Kidney epithelial cell (primary cell): ENCODE measurements around the gene URI1. TPM values are rescaled to one million over a fixed set of nuclear protein-coding genes. Genes with fewer than 3 reads are reported as not detected.
"Not testable (repeated sequence)": the region's sequence is repeated elsewhere in the genome, so short reads cannot be mapped to it uniquely, and the experiment has no call there.

Source experiments
- DNase-seq: peaks from one replicate; pipeline ENCODE4 v3.0.0-alpha.2; 2010; ENCODE audit warnings: low read depth
- H3K27me3 ChIP-seq: 2 replicates; pipeline ENCODE4 v1.6.0; 2011; ENCODE audit warnings: low read length; ENCODE audit not compliant: control insufficient read depth, insufficient read depth
- H3K36me3 ChIP-seq: 2 replicates; pipeline ENCODE4 v1.5.1; 2011; ENCODE audit warnings: low read length; ENCODE audit not compliant: control insufficient read depth, insufficient read depth
- H3K4me3 ChIP-seq: 2 replicates; pipeline ENCODE4 v1.5.1; 2011; ENCODE audit warnings: low read depth, mild to moderate bottlenecking, control low read depth, low read length
- CTCF ChIP-seq: IDR thresholded peaks from 2 replicates; pipeline ENCODE4 v1.5.1; 2011; ENCODE audit warnings: mild to moderate bottlenecking, moderate library complexity, low read length, control low read depth, inconsistent platforms; ENCODE audit not compliant: insufficient read depth, poor library complexity, severe bottlenecking
- total RNA-seq: library from RNA; depleted of rRNA; stranded (reverse); fragments of >200 nt; gene quantifications from 2 replicates; pipeline ENCODE4 v1.2.3, GENCODE V29; 2015

The URI1 gene
- total RNA-seq, 1 donor from 2014 or later = 52.0 TPM

- no peak overlapping the region for H3K4me3 ChIP-seq
- no peak for TF ChIP-seq CTCF
- H3K36me3 ChIP-seq = no peaks in the 10 kb centered on the region
- H3K27me3 ChIP-seq = no peaks in the 10 kb centered on the region
- DNase-seq = no peak
These were observed 32.8 kb upstream of the URI1 start for GRCh38 chr19:29908963-29909944.

GRCh38 chr19:29914933-29915332 is 27.1 kb upstream of the URI1 start:
- H3K27me3 ChIP-seq = no peaks in the 10 kb centered on the region
- no peak for TF ChIP-seq CTCF

GRCh38 chr19:29915832-29916231 is 26.2 kb upstream of the URI1 start:
- not testable (repeated sequence) for H3K27me3 ChIP-seq, DNase-seq, H3K36me3 ChIP-seq, H3K4me3 ChIP-seq

More at GRCh38 chr19:29914933-29915332, 27.1 kb upstream of the URI1 start:
- no peak overlapping the region for H3K4me3 ChIP-seq
- no peak for DNase-seq
- no peaks in the 10 kb centered on the region for H3K36me3 ChIP-seq

GRCh38 chr19:29917911-29918310 is 24.1 kb upstream of the URI1 start:
- DNase-seq = no peak
- no peak for TF ChIP-seq CTCF
- no peaks in the 10 kb centered on the region for H3K36me3 ChIP-seq

GRCh38 chr19:29918891-29919290 is 23.1 kb upstream of the URI1 start:
- Histone ChIP-seq H3K36me3 (no peaks in the 10 kb centered on the region), H3K4me3 (no peak overlapping the region), H3K27me3 (no peaks in the 10 kb centered on the region)
- DNase-seq = no peak
- TF ChIP-seq CTCF = no peak

More at GRCh38 chr19:29917911-29918310, 24.1 kb upstream of the URI1 start:
- no peak overlapping the region for H3K4me3 ChIP-seq
- no peaks in the 10 kb centered on the region for H3K27me3 ChIP-seq

GRCh38 chr19:29922972-29923371 is 19.1 kb upstream of the URI1 start:
- no peak for DNase-seq
- Histone ChIP-seq H3K27me3 (no peaks in the 10 kb centered on the region), H3K4me3 (no peak overlapping the region), H3K36me3 (no peaks in the 10 kb centered on the region)
- no peak for TF ChIP-seq CTCF
